Karpas-422 (cell line): ENCODE data around the gene PAQR8. TPM values are rescaled to one million over a fixed set of nuclear protein-coding genes. Genes with fewer than 3 reads are reported as not detected.

Source experiments
- DNase-seq: peaks from one replicate; pipeline ENCODE4 v3.0.0-alpha.2; 2015
- H2AFZ ChIP-seq: fragments of 200-600 bp; sonication (generic); 2 replicates; pipeline ENCODE4 v1.6.1; 2014; ENCODE audit warnings: antibody characterized with exemption, low read length, mixed read lengths
- H3K27ac ChIP-seq: fragments of 200-600 bp; sonication (generic); 2 replicates; pipeline ENCODE4 v1.5.1; 2014; ENCODE audit warnings: mild to moderate bottlenecking, low read length, moderate library complexity
- H3K27me3 ChIP-seq: fragments of 200-600 bp; sonication (generic); 2 replicates; pipeline ENCODE4 v1.6.1; 2014; ENCODE audit warnings: low read length, mixed read lengths
- H3K36me3 ChIP-seq: fragments of 200-600 bp; sonication (generic); 2 replicates; pipeline ENCODE4 v1.6.1; 2014; ENCODE audit warnings: low read length, mixed read lengths; ENCODE audit not compliant: insufficient read depth
- H3K4me1 ChIP-seq: fragments of 200-600 bp; sonication (generic); 2 replicates; pipeline ENCODE4 v1.6.1; 2014; ENCODE audit warnings: mild to moderate bottlenecking, low read length, mixed read lengths
- H3K4me2 ChIP-seq: fragments of 200-600 bp; sonication (generic); 2 replicates; pipeline ENCODE4 v1.6.1; 2014; ENCODE audit warnings: low read length, low read depth, mild to moderate bottlenecking; ENCODE audit not compliant: poor library complexity, severe bottlenecking
- H3K4me3 ChIP-seq: fragments of 200-600 bp; sonication (generic); 2 replicates; pipeline ENCODE4 v1.5.1; 2014; ENCODE audit warnings: mild to moderate bottlenecking, antibody characterized with exemption, low read length, mixed read lengths
- H3K79me2 ChIP-seq: fragments of 200-600 bp; sonication (generic); 2 replicates; pipeline ENCODE4 v1.6.1; 2014; ENCODE audit warnings: mild to moderate bottlenecking, low read length, mixed read lengths
- H3K9ac ChIP-seq: fragments of 200-600 bp; sonication (generic); 2 replicates; pipeline ENCODE4 v1.6.0; 2014; ENCODE audit warnings: low read length
- H3K9me2 ChIP-seq: fragments of 200-600 bp; sonication (generic), shearing (Covaris generic); replicated peaks from 2 replicates; pipeline ENCODE4 v1.6.0; 2014; ENCODE audit warnings: mild to moderate bottlenecking, low read length, moderate library complexity; ENCODE audit not compliant: insufficient read depth
- H3K9me3 ChIP-seq: fragments of 300-700, 200-600 bp; sonication (generic); 2 replicates; pipeline ENCODE4 v1.6.1; 2014; ENCODE audit warnings: low read length, mixed read lengths
- H4K20me1 ChIP-seq: fragments of 200-600 bp; sonication (generic); 2 replicates; pipeline ENCODE4 v1.6.1; 2014; ENCODE audit warnings: mild to moderate bottlenecking, antibody characterized with exemption, low read length, low read depth; ENCODE audit not compliant: insufficient read depth
- total RNA-seq: library from RNA; depleted of rRNA; stranded (reverse); fragments of >200 nt; shearing (Covaris generic); gene quantifications from 2 replicates; pipeline ENCODE4 v1.2.3, GENCODE V29; 2014; ENCODE audit warnings: low replicate concordance; rRNA removed

PAQR8 gene
- total RNA-seq, 1 experiment from 2014 or later: 1.2 TPM

- no peak for DNase-seq
- no peak overlapping the region for H3K4me2 ChIP-seq
- no peaks in the 10 kb centered on the region for H3K27me3 ChIP-seq
- no peak overlapping the region for H2AFZ ChIP-seq
- H3K9me3 ChIP-seq: no peaks in the 10 kb centered on the region
- H3K9ac ChIP-seq: no peak overlapping the region
- no peaks in the 10 kb centered on the region for H3K36me3 ChIP-seq
- H3K9me2 ChIP-seq: no peaks in the 10 kb centered on the region
- H4K20me1 ChIP-seq: no peaks in the 10 kb centered on the region
- H3K4me1 ChIP-seq: peaks cover 8% of the 10 kb centered on the region; the same call in 1 of the 2 replicates
- no peak overlapping the region for H3K4me3 ChIP-seq
- H3K27ac ChIP-seq: no peak overlapping the region
- no peaks in the 10 kb centered on the region for H3K79me2 ChIP-seq
Measured at GRCh38 chr6:52438926-52439325, 77.0 kb downstream of the PAQR8 start.

- Histone ChIP-seq H3K79me2 (no peaks in the 10 kb centered on the region), H3K36me3 (no peaks in the 10 kb centered on the region), H3K27me3 (no peaks in the 10 kb centered on the region), H2AFZ (no peak overlapping the region), H3K4me1 (no peaks in the 10 kb centered on the region), H3K4me3 (no peak overlapping the region), H3K9ac (no peak overlapping the region), H3K4me2 (no peak overlapping the region), H3K9me3 (no peaks in the 10 kb centered on the region), H3K9me2 (no peaks in the 10 kb centered on the region; the same call in 1 of the 2 replicates), H3K27ac (no peak overlapping the region), H4K20me1 (no peaks in the 10 kb centered on the region)
- no peak for DNase-seq
Measured at GRCh38 chr6:52454556-52454955, 92.6 kb downstream of the PAQR8 start.

GRCh38 chr6:52457096-52457495 lies 95.1 kb downstream of the PAQR8 start:
- Histone ChIP-seq H3K9me3 (no peaks in the 10 kb centered on the region), H3K27me3 (no peaks in the 10 kb centered on the region), H3K79me2 (no peaks in the 10 kb centered on the region), H4K20me1 (no peaks in the 10 kb centered on the region), H3K36me3 (no peaks in the 10 kb centered on the region), H3K27ac (no peak overlapping the region), H3K4me2 (no peak overlapping the region), H3K9me2 (no peaks in the 10 kb centered on the region; the same call in 1 of the 2 replicates), H3K9ac (no peak overlapping the region), H2AFZ (no peak overlapping the region), H3K4me3 (no peak overlapping the region), H3K4me1 (no peaks in the 10 kb centered on the region)
- no peak for DNase-seq

Other genes with a start within 250 kb of the PAQR8 start
- gene IL17A, start 175.8 kb upstream of the PAQR8 start, total RNA-seq: not detected in 2 replicates
- gene IL17F, start 117.7 kb upstream of the PAQR8 start, total RNA-seq: not detected in 2 replicates
- gene MCM3, start 77.4 kb upstream of the PAQR8 start, total RNA-seq: 80.1 and 102 TPM in 2 replicates
- 22.5 and 44.0 TPM in 2 replicates for gene EFHC1, start 58.2 kb downstream of the PAQR8 start, total RNA-seq
- gene TRAM2, start 214.9 kb downstream of the PAQR8 start, total RNA-seq: 19.3 and 24.1 TPM in 2 replicates